ENCODE data around the gene NRXN3. TPM values are rescaled to one million over a fixed set of nuclear protein-coding genes. Genes with fewer than 3 reads are reported as not detected.

NRXN3 gene
- total RNA-seq, 1 experiment from 2014 or later: not detected

GRCh38 chr14:79588398-79588797 is 1418.2 kb downstream of the NRXN3 start:
- no peak overlapping the region for H2AFZ ChIP-seq (ENCODE audit: low read depth, low read length, poor library complexity, severe bottlenecking)
- H3K27me3 ChIP-seq (ENCODE audit: insufficient read depth, low read length): no peaks in the 10 kb centered on the region
- no peak overlapping the region for H3K4me2 ChIP-seq (ENCODE audit: low read length)
- H3K9ac ChIP-seq (ENCODE audit: low read length): no peak overlapping the region
- peaks cover 9 to 28% of the 10 kb centered on the region in 2 experiments; a peak in 2 of 4 replicates for H3K9me3 ChIP-seq (ENCODE audit: control insufficient read depth in 1 of 2, insufficient read depth in 1 of 2, low read depth in 1 of 2, low read length in 2 of 2)
- no TSS peak for BruUV-seq (replicated peaks)
- H3K4me3 ChIP-seq (replicated peaks in 1 of 2; ENCODE audit: low read depth in 1 of 2, low read length in 2 of 2): no peak overlapping the region
- POLR2A ChIA-PET: no interaction called here
- H4K20me1 ChIP-seq (ENCODE audit: insufficient read depth): no peaks in the 10 kb centered on the region
- CTCF ChIA-PET: no interaction called here
- no peak for TF ChIP-seq ELF1 (IDR thresholded peaks at IDR 0.05; ENCODE audit: borderline replicate concordance, low read depth)
- no peak for TF ChIP-seq MAX (IDR thresholded peaks at IDR 0.05)
- TF ChIP-seq TCF7L2 (IDR thresholded peaks at IDR 0.05; ENCODE audit: borderline replicate concordance, extremely low read depth, insufficient read depth, insufficient read length): no peak
- no peak for TF ChIP-seq POLR2A (IDR thresholded peaks at IDR 0.05; ENCODE audit: borderline replicate concordance, extremely low read depth, insufficient read depth, insufficient read length)
- TF ChIP-seq SRF (IDR thresholded peaks at IDR 0.05; ENCODE audit: low read depth): no peak
- no peak for TF ChIP-seq SIN3A (IDR thresholded peaks at IDR 0.05; ENCODE audit: low read depth)
- TF ChIP-seq EZH2phosphoT487 (IDR thresholded peaks at IDR 0.05; ENCODE audit: borderline replicate concordance): no peak
- TF ChIP-seq ZBTB33 (IDR thresholded peaks at IDR 0.05; ENCODE audit: extremely low read depth, insufficient replicate concordance, low read length): no peak
- TF ChIP-seq CEBPB (IDR thresholded peaks at IDR 0.05; ENCODE audit: low read depth): no peak
- TF ChIP-seq EGR1 (IDR thresholded peaks at IDR 0.05; ENCODE audit: low read depth): no peak
- TF ChIP-seq ZFX (IDR thresholded peaks at IDR 0.05): no peak
- TF ChIP-seq FOSL1 (IDR thresholded peaks at IDR 0.05; ENCODE audit: low read depth): no peak
- TF ChIP-seq CTCF (IDR thresholded peaks at IDR 0.05 in 2 of 3, conservative IDR thresholded peaks at IDR 0.05 in 1 of 3; ENCODE audit: borderline replicate concordance in 1 of 3, insufficient read depth in 1 of 3, low read depth in 2 of 3, low read length in 2 of 3): no peak
- TF ChIP-seq JUND (IDR thresholded peaks at IDR 0.05): no peak
- TF ChIP-seq REST (IDR thresholded peaks at IDR 0.05; ENCODE audit: low read depth): no peak
- TF ChIP-seq EZH2 (IDR thresholded peaks at IDR 0.05): no peak
- TF ChIP-seq ZNF274 (IDR thresholded peaks at IDR 0.05; ENCODE audit: low read depth, low read length): no peak
- no peak for TF ChIP-seq ATF3 (IDR thresholded peaks at IDR 0.05)
- no peak for TF ChIP-seq SP1 (IDR thresholded peaks at IDR 0.05; ENCODE audit: low read depth)
- no peaks in the 10 kb centered on the region for H3K36me3 ChIP-seq (ENCODE audit: control insufficient read depth in 1 of 2, insufficient read depth in 2 of 2, low read length in 2 of 2)
- H3K27ac ChIP-seq (ENCODE audit: low read depth, low read length): no peak overlapping the region
- intact Hi-C loops (cut with micrococcal nuclease): no loop called here
- RAD21 ChIA-PET (ENCODE audit: low non-redundant PET in 1 of 2, low total read pairs in 2 of 2, uncharacterized antibody in 2 of 2, unreplicated experiment in 2 of 2): no interaction called here
- ATAC-seq: no peak
- no peaks in the 10 kb centered on the region for H3K79me2 ChIP-seq (ENCODE audit: insufficient read depth, low read length)
- H3K9me2 ChIP-seq (ENCODE audit: insufficient read depth): no peaks in the 10 kb centered on the region
- DNase-seq (ENCODE audit: low read depth, low spot score): no peak
- no peaks in the 10 kb centered on the region for H3K4me1 ChIP-seq (ENCODE audit: control insufficient read depth in 1 of 2, insufficient read depth in 2 of 2, low read length in 2 of 2)

All from HCT116 (cell line).